HG02623 (cell line): ENCODE measurements around the gene DNAJC6.
"Not testable (repeated sequence)": the region's sequence is repeated elsewhere in the genome, so short reads cannot be mapped to it uniquely, and the experiment has no call there.

Experiments
- ATAC-seq: cut with Tn5 transposase; IDR thresholded peaks from one replicate; pipeline ENCODE4 v1.9.1; 2021; ENCODE audit warnings: moderate library complexity; ENCODE audit not compliant: unreplicated experiment

DNAJC6 gene

DNA sequence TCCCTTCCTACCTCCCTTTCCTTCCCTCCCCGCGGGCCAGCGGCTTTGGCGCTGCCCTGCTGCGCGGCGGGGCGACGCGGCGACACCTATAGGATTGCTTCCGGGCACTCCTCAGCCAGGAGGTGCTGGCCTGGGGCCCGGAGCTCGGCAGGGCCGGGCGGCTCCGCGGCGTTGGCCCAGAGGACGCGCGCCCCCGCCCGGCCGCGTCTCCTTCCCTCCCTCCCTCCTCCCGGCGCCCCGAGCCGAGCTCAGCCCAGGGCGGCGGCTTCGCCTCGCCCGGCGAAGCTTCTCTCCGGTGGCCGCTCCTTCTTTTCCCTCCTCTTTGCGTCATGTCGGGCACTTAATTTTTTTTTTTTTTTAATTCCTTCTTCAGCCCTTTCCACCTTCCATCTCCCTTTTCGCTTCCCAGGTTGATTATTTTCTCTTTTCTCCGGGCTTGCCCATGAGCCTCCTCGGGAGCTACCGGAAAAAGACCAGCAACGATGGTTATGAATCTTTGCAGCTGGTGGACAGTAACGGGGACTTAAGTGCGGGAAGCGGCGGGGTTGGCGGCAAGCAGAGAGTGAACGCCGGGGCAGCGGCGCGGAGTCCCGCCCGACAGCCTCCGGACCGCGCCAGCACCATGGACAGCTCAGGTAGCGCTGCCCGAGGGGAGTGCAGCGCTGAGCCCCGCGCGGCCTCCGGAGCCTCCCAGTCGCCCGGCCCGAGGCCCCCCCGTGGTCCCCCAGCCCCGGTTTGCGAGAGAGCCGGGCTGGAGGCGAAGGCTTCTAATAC is at the start of gene DNAJC6:
Gene DNAJC6, plus strand, starts transcription at position 240 of the 774 bp plus-strand sequence. Its CDS starts 203 bp downstream, at position 443.
- ATAC-seq: no peak

- ATAC-seq: peak; percentile 32
Measured at GRCh38 chr1:65259816-65260215, 49.5 kb upstream of the DNAJC6 start.

GRCh38 chr1:65260851-65261473 is 48.4 kb upstream of the DNAJC6 start:
- no peak for ATAC-seq

DNA sequence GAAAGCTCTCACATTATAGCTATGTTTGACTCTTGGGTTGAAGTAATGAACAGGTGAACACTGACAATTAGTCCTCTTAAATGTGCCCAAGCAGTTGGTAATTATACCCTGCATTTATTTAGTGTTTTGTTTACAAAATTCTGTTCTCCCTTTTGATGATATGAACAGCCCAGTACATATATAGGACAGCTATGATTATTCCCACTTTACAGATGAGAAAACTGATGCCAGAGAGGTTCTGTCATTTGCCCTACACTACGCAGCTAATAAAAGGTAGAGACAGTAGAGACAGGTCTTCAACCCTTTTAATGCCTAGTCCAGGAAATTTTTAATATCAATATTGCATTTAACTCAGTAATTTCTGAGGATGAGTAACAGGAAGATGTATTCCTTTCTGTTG is 46.1 kb upstream of the DNAJC6 start:
- no peak for ATAC-seq

DNA sequence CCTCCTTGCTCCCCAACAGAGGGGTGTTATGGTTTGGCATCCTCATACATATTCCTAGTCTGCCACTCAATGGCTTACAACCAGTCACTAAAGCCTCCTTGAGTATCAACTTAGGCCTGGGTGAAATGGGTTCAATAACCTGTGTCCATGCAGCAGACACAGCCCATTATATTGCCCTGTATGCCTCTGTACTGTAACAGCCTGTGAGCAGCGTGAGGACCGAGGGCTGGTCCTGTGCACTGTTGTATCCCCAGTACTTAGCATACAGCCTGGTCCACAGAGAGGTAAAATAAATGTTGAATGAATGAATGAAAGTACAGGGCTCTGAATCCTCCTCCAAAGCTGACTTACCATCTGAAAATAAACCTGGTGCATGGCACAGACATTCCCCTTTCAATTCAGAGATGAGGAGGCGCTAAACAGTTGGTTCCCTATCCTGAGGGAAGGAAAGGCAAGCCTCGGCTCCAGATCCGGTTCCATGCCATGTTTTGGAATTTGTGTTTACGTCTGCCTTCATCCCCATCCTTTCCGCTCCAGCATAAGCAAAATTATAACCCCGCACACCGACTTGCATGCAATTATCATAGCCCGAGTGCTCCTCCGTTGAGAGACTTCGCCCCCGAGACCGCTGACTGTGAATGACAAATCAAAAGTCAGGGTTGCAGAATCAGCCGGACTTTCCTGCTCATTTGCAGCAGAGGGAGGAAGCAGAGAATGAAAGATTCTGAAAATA is 45.0 kb upstream of the DNAJC6 start:
- ATAC-seq: no peak

DNA sequence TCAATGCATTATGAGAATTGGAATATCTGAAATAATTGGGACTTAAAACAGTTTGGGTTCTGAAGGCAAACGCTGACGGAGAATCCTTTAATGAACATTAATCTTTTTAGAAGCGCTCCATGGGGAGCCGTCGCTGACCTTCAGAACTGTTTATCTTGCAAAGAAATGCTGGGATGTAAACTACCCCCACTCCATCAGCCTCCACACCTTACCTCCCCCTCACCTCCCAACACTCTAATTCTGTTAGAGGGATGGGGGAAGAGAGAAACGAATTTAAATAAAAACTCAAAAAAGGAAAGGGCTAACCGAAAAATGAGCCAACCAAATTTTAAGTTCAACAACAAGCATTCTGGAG is 44.1 kb upstream of the DNAJC6 start:
- ATAC-seq: no peak

GRCh38 chr1:65265651-65266351 is 43.5 kb upstream of the DNAJC6 start:
- no peak for ATAC-seq

DNA sequence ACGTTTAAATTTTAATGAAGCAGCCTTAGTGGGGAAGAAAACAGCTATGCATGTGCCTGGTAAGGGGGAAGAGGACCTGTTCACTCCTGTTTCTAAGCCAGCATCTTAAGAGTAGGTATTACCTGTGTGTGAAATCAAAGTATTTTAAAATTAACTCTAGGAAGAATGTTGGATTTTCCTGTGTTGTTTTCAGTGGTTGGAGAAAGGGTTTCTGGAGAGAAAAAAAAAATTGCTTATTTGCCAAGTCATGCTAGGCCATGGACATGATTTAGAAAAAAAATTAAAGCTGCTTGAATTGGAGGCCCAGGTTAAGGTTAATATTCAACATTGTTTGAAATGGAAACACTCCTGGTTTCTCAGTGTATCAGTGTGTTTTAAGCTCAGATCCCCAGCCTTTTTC is 42.9 kb upstream of the DNAJC6 start:
- no peak for ATAC-seq

DNA sequence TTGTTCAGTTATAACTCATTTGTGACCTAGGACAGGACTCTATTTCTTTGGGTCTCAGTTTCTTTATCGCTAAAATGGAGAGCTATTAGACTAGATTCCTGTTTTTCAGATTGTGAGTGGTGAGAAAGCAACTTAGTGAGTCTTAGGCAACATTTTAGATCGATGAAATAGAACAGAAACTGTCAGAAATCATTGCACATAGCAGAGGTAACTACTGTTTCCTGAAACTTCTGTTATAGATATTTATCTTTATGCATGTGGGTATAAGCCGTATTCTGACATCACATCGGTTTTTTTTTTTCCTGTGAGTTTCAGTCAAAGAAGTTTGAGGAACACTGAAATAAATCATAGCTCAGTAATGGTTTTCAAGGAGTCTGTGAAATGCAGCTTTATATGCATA is 42.1 kb upstream of the DNAJC6 start:
- no peak for ATAC-seq

DNA sequence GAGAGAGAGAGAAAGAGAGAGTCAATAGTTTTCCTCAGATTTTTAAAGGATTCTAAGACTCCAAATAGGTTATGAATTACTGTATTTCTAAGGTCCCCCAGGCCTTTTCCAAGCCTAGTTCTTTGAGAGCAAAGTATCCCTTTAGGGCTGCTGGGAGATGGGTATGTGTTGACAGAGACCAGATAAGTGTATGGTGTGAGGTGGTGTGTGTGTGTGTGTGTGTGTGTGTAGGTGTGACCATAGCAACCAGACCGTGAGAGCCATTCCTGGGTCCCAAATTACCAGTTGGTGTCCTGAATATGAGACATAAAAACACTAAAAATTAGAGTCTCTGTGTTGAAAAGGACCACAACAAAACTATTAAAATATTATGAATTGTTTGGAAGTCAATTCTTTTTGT is 41.7 kb upstream of the DNAJC6 start:
- no peak for ATAC-seq

- no peak for ATAC-seq
Measured at GRCh38 chr1:65269612-65270011, 39.7 kb upstream of the DNAJC6 start.

DNA sequence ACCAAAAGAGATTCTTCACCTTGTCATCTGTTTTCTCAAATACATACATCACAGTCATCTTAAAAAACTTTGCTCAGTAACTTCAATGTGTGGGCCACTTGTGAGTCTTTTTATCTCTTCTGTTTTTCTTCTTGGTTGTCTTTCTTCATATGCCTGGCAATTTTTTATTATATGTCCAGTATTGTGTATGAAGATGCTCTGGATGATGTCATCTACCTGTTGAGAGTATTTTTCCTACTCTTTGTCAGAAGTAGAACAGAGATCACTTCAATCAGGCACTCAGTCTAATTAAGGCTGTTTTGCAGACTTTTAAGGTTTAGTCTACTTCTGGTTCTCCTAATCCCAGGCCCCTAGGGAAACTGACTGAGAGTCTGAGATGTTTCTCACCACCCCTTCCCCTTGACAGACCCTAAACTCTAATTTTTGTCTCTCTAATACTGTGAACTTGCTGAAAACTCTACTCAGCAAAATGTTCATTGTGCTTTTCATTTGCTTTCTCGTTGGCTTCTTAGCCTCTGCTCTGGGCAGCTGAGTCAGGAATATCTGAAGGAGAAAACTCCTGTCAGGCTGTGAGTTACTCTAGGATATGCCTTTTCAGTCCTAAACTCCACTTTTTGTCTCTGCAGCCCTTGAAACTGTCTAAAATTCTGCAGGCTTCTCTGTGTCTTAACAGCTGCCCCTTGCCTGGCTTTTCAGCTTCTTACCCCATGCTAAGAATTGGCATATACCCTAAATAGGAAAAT is 33.0 kb upstream of the DNAJC6 start:
- no peak for ATAC-seq

DNA sequence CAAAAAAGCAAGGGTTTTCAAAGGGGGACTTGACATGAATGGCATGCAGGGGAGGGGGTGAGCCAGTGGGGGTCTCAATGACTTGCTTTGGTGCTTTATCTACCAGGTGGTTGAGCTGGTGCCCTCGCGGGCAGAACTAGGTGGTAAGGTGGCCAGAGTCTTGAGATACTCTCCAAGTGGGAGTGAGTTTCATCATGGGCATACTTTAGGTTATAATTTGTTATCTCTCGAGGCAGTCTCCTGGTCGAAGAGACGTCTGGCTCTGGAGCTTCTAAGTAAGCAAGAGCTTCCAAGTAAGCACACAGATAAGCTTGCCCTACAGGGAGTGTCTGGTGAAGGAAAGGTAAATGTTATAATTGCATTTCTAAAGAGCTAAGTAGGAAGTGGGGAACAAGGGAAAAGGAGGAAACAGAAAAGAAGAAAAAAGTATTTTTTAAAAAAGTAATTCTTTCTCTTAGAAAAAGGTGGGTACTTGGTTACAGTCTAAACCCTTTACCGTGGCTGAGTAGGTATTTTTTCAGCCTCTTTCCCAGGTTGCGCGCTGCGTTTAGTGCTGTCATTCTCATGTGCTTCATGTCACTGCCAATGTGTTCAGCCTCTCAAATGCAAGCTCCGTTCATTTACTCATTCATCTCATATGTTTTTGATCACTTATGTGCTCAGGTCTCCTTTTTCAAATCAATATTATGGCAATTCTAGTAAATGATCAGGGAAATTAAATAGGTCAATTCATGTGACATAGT is 31.6 kb upstream of the DNAJC6 start:
- no peak for ATAC-seq

- no peak for ATAC-seq
Measured at GRCh38 chr1:65278376-65279069, 30.8 kb upstream of the DNAJC6 start.

- ATAC-seq: no peak
Measured at GRCh38 chr1:65279070-65279779, 30.1 kb upstream of the DNAJC6 start.

GRCh38 chr1:65281846-65282245 is 27.5 kb upstream of the DNAJC6 start:
- no peak for ATAC-seq

- no peak for ATAC-seq
Measured at GRCh38 chr1:65284229-65284628, 25.1 kb upstream of the DNAJC6 start.

GRCh38 chr1:65289449-65289848 is 19.9 kb upstream of the DNAJC6 start:
- peak; percentile 83 for ATAC-seq

GRCh38 chr1:65291818-65292217 is 17.5 kb upstream of the DNAJC6 start:
- ATAC-seq: not testable (repeated sequence)
